ENCODE data around the gene PLXNB2. TPM values are rescaled to one million over a fixed set of nuclear protein-coding genes. Genes with fewer than 3 reads are reported as not detected.
A peak's percentile ranks its signal among the peaks of the same experiment; 100 is the strongest.
"Not testable (repeated sequence)": the region's sequence is repeated elsewhere in the genome, so short reads cannot be mapped to it uniquely, and the experiment has no call there.

The PLXNB2 gene
- total RNA-seq, 1 donor from 2014 or later = 256 TPM

DNA sequence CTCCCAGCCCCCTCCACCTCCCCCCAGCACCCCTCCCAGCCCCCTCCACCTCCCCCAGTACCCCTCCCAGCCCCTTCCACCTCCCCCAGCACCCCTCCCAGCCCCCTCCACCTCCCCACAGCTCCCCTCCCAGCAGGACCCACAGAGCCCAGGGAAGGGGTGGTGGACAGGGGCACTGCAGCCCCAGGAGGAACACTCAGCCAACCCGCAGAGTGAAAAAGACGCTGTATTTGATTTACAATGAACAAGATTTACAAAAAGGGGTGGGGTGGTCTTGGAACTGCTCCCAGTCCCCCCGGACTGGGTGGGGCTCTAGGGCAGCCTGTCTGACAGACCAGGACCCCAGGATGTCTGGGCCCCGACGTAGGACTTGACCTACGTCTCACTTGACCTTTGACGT lies 32.7 kb downstream of the PLXNB2 start:
- H3K36me3 ChIP-seq = peaks cover 48% of the 10 kb centered on the region
- H3K27me3 ChIP-seq (ENCODE audit: low read depth) = no peaks in the 10 kb centered on the region
- intact Hi-C loops (cut with DNase I) = loop anchor here (10.0 kb wide), 1 partner anchor 50 kb away; the partner anchor contains the start of gene DENND6B
- TF ChIP-seq, protein P1, sequence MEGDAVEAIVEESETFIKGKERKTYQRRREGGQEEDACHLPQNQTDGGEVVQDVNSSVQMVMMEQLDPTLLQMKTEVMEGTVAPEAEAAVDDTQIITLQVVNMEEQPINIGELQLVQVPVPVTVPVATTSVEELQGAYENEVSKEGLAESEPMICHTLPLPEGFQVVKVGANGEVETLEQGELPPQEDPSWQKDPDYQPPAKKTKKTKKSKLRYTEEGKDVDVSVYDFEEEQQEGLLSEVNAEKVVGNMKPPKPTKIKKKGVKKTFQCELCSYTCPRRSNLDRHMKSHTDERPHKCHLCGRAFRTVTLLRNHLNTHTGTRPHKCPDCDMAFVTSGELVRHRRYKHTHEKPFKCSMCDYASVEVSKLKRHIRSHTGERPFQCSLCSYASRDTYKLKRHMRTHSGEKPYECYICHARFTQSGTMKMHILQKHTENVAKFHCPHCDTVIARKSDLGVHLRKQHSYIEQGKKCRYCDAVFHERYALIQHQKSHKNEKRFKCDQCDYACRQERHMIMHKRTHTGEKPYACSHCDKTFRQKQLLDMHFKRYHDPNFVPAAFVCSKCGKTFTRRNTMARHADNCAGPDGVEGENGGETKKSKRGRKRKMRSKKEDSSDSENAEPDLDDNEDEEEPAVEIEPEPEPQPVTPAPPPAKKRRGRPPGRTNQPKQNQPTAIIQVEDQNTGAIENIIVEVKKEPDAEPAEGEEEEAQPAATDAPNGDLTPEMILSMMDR (IDR thresholded peaks at IDR 0.05) = no peak
- H3K4me1 ChIP-seq = peaks cover 29% of the 10 kb centered on the region
- ATAC-seq = no peak
- DNase-seq = no peak
- no peaks in the 10 kb centered on the region for H3K9me3 ChIP-seq
- H3K27ac ChIP-seq = no peak overlapping the region
- H3K4me3 ChIP-seq = no peak overlapping the region

DNA sequence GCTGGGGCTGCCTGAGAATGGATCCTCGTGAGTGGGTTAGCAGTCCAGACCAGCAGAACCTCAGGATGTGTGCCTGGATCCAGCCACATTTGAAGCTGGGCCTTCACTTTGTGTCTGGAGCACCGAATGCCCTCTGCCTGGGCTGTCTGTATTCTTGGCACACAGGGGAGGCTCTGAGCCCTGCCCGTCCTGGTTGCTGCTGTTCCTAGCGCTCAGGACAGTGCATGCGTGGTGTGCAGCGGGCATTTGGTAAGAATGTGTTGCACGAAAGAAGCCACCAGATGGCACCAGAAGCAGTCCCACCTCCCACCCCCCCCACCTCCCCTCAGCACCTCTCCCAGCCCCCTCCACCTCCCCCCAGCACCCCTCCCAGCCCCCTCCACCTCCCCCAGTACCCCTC lies 33.1 kb downstream of the PLXNB2 start:
- Histone ChIP-seq H3K27me3 (ENCODE audit: low read depth) (no peaks in the 10 kb centered on the region), H3K4me1 (peaks cover 33% of the 10 kb centered on the region), H3K9me3 (no peaks in the 10 kb centered on the region), H3K27ac (no peak overlapping the region), H3K4me3 (no peak overlapping the region), H3K36me3 (peaks cover 43% of the 10 kb centered on the region)
- intact Hi-C loops (cut with DNase I) = loop anchor here (10.0 kb wide), 1 partner anchor 50 kb away; the partner anchor contains the start of gene DENND6B
- ATAC-seq = no peak
- DNase-seq = no peak
- TF ChIP-seq, protein P1 (IDR thresholded peaks at IDR 0.05) = no peak

DNA sequence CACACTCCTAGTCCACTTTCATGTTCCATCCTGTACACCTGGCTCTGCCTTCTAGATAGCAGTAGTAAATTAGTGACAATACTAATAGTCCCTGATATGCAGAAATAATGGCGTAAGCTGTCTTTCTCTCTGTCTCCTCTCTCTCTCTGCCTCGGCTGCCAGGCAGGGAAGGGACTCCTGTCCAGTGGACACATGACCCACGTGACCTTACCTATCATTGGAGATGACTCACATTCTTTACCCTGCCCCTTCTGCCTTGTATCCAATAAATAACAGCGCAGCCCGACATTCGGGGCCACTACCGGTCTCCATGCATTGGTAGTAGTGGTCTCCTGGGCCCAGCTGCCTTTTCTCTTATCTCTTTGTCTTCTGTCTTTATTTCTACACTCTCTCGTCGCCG lies 33.7 kb downstream of the PLXNB2 start:
- not testable (repeated sequence) for H3K4me3 ChIP-seq; H3K27me3 ChIP-seq (ENCODE audit: low read depth); H3K9me3 ChIP-seq; ATAC-seq; DNase-seq; H3K27ac ChIP-seq
- intact Hi-C loops (cut with DNase I) = loop anchor here (10.0 kb wide), 1 partner anchor 51 kb away; the partner anchor contains the start of gene DENND6B
- H3K36me3 ChIP-seq = peaks cover 38% of the 10 kb centered on the region
- H3K4me1 ChIP-seq = peaks cover 39% of the 10 kb centered on the region

DNA sequence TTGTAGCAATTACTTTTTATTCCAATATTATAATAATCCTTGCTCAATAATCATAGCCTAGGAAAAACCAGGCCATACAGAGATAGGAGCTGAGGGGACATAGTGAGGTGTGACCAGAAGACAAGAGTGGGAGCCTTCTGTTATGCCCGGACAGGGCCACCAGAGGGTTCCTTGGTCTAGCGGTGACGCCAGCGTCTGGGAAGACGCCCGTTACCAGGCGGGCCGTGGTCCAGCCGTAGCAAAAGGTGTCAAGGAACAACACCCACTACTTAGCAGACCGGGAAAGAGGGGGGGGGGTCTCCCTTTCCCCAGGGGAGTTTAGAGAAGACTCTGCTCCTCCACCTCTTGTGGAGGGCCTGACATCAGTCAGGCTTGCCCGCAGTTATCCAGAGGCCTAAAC lies 34.1 kb downstream of the PLXNB2 start:
- not testable (repeated sequence) for H3K9me3 ChIP-seq; ATAC-seq; H3K27me3 ChIP-seq (ENCODE audit: low read depth); DNase-seq; H3K4me3 ChIP-seq; H3K27ac ChIP-seq
- Histone ChIP-seq H3K4me1 (peaks cover 43% of the 10 kb centered on the region), H3K36me3 (peaks cover 34% of the 10 kb centered on the region)
- intact Hi-C loops (cut with DNase I) = loop anchor here (10.0 kb wide), 1 partner anchor 51 kb away; the partner anchor contains the start of gene DENND6B

DNA sequence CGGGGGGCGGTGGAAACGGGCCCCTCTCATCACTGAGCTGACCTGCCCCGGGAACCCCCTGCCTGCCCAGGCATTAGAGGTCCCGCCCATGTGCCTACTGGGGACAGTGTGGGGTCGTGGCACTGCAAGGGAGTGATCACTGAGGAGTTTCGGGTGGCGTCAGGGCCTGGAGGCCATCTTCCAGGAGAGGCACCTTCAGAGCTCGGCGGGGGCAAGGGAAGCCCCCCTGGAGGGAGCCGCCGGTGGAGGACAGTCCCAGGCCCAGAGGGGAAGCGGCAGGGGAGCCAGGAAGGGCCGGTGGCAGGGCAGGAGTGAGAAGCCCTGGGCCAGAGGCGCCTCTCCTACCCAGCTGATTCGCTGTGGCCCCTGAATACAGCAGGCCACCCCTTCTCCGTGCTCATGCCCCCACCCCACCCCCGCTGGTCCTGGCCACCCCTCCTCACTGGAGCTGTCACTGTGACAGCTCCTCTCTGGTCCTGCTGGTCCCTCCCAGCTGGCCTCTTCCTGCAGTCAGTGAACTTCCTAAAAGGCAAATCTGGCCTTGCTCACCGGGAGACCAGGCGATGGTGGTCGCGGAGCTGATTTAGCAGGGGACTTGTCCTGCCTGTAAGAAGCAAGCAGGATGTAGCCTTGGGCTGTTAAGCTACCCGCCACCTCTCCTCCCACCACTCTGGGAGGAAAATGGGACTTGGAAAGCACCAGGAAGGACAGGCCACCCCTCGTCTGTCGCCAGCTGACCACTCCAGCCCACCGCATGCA lies 35.2 kb downstream of the PLXNB2 start:
- no peak overlapping the region for H3K27ac ChIP-seq
- peaks cover 22% of the 10 kb centered on the region for H3K36me3 ChIP-seq
- TF ChIP-seq, protein P1 (IDR thresholded peaks at IDR 0.05) = no peak
- H3K9me3 ChIP-seq = no peaks in the 10 kb centered on the region
- H3K4me3 ChIP-seq = peak overlapping the region; percentile 62
- H3K4me1 ChIP-seq = peaks cover 50% of the 10 kb centered on the region
- DNase-seq (no peak), ATAC-seq (no peak)
- intact Hi-C loops (cut with DNase I) = loop anchor here (10.0 kb wide), 1 partner anchor 53 kb away; the partner anchor contains the start of gene DENND6B
- H3K27me3 ChIP-seq (ENCODE audit: low read depth) = no peaks in the 10 kb centered on the region

DNA sequence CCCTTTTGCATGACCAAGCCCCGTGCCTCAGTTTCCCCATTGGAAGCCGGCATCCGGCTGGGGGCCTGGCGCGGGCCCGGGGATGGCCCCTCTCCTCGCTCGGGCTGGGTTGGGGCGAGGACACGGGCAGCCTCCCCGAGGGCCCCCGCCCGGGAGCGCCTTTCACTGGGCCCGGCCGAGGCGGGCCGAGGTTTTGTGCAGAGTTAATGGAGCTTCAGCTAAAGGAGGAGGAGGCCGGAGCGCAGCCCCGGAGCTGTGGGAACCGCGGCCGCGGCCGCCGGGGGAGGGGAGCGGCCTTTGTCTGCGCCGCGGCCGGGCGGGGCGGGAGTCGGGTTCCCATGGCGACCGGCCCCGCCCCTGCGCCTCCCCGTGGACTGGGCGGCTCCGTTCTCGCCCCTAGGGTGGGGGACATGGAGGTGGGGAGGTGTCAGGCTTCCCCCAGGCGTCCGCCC lies 35.9 kb downstream of the PLXNB2 start:
- TF ChIP-seq, protein P1 (IDR thresholded peaks at IDR 0.05) = peak; percentile 8
- peaks cover 49% of the 10 kb centered on the region for H3K4me1 ChIP-seq
- H3K27me3 ChIP-seq (ENCODE audit: low read depth) = peaks cover 3% of the 10 kb centered on the region
- no peaks in the 10 kb centered on the region for H3K9me3 ChIP-seq
- H3K36me3 ChIP-seq = peaks cover 16% of the 10 kb centered on the region
- peak overlapping the region; percentile 64 for H3K27ac ChIP-seq
- H3K4me3 ChIP-seq = peak overlapping the region; percentile 62
- ATAC-seq (peak; percentile 36 to 52), DNase-seq (no peak)
- intact Hi-C loops (cut with DNase I) = loop anchor here (10.0 kb wide), 1 partner anchor 53 kb away; the partner anchor contains the start of gene DENND6B
